ENCODE results near the gene COMMD4. TPM values are rescaled to one million over a fixed set of nuclear protein-coding genes. Genes with fewer than 3 reads are reported as not detected.
"Not testable (repeated sequence)": the region's sequence is repeated elsewhere in the genome, so short reads cannot be mapped to it uniquely, and the experiment has no call there.

COMMD4 gene
- total and polyA plus RNA-seq, 2 of the 8 experiments (the other 6 are each of a cell fraction or from before 2014, with no cell fraction given): 131 to 236 TPM

- H3K27me3 ChIP-seq (replicated peaks in 1 of 4; ENCODE audit: control insufficient read depth in 3 of 4, extremely low read depth in 1 of 4, insufficient read depth in 3 of 4, low read length in 3 of 4); H2AK5ac ChIP-seq (ENCODE audit: low read depth, low read length); H2BK12ac ChIP-seq (ENCODE audit: low read depth, low read length); H3K79me1 ChIP-seq (ENCODE audit: low read depth, low read length); H2AFZ ChIP-seq (ENCODE audit: low read length); H2BK20ac ChIP-seq (ENCODE audit: low read length); H3K9me3 ChIP-seq (ENCODE audit: insufficient read depth in 2 of 2, low read depth in 1 of 2, low read length in 1 of 2); H4K20me1 ChIP-seq (replicated peaks in 1 of 2; ENCODE audit: control insufficient read depth in 1 of 2, insufficient read depth in 2 of 2, low read length in 2 of 2); H3K79me2 ChIP-seq (ENCODE audit: control insufficient read depth in 1 of 2, insufficient read depth in 2 of 2, low read length in 2 of 2); H4K5ac ChIP-seq (ENCODE audit: insufficient read length, low read depth, low read length); H3K27ac ChIP-seq (ENCODE audit: low read depth, low read length); H3K18ac ChIP-seq (ENCODE audit: extremely low read depth, low read length); H2BK15ac ChIP-seq (ENCODE audit: low read length); H3K36me3 ChIP-seq (ENCODE audit: control insufficient read depth in 2 of 4, insufficient read depth in 4 of 4, low read length in 3 of 4); POLR2A ChIA-PET (ENCODE audit: partially characterized antibody); H3K4me3 ChIP-seq (ENCODE audit: extremely low read depth in 1 of 4, insufficient read depth in 2 of 4, low read depth in 3 of 4, low read length in 4 of 4); H3K4me2 ChIP-seq (ENCODE audit: insufficient read depth in 1 of 2, low read depth in 2 of 2, low read length in 2 of 2); H2BK120ac ChIP-seq (replicated peaks; ENCODE audit: low read depth, low read length); H3K14ac ChIP-seq (ENCODE audit: insufficient read length); H3K4me1 ChIP-seq (replicated peaks in 1 of 4; ENCODE audit: control insufficient read depth in 3 of 4, insufficient read depth in 4 of 4, low read length in 3 of 4); H3K9ac ChIP-seq (replicated peaks in 1 of 4; ENCODE audit: extremely low read depth in 1 of 4, low read depth in 3 of 4, low read length in 3 of 4); H3K56ac ChIP-seq (replicated peaks; ENCODE audit: insufficient read length, low read depth, low read length); H3K23ac ChIP-seq (ENCODE audit: insufficient read length); H3K23me2 ChIP-seq (ENCODE audit: low read depth, low read length); H3K4ac ChIP-seq (replicated peaks; ENCODE audit: insufficient read length, low read depth, low read length); H2BK5ac ChIP-seq (ENCODE audit: low read depth, low read length); H4K91ac ChIP-seq (replicated peaks; ENCODE audit: insufficient read length, low read length); H4K8ac ChIP-seq (ENCODE audit: extremely low read depth, insufficient read depth, low read length); FAIRE-seq: not testable (repeated sequence)
- TF ChIP-seq, protein P1, sequence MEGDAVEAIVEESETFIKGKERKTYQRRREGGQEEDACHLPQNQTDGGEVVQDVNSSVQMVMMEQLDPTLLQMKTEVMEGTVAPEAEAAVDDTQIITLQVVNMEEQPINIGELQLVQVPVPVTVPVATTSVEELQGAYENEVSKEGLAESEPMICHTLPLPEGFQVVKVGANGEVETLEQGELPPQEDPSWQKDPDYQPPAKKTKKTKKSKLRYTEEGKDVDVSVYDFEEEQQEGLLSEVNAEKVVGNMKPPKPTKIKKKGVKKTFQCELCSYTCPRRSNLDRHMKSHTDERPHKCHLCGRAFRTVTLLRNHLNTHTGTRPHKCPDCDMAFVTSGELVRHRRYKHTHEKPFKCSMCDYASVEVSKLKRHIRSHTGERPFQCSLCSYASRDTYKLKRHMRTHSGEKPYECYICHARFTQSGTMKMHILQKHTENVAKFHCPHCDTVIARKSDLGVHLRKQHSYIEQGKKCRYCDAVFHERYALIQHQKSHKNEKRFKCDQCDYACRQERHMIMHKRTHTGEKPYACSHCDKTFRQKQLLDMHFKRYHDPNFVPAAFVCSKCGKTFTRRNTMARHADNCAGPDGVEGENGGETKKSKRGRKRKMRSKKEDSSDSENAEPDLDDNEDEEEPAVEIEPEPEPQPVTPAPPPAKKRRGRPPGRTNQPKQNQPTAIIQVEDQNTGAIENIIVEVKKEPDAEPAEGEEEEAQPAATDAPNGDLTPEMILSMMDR (IDR thresholded peaks at IDR 0.05; ENCODE audit: control extremely low read depth in 1 of 3, insufficient read depth in 1 of 3, low read depth in 1 of 3, low read length in 3 of 3): peak in 2 of 3 experiments; percentile 17 to 22; a peak in 2 of 4 replicates
- DNase-seq (ENCODE audit: low read depth in 1 of 2, low spot score in 2 of 2): peak in 1 of 2 experiments; percentile 91
- CTCF ChIA-PET (ENCODE audit: partially characterized antibody): interaction anchor here (0.9 to 1.8 kb wide), 3 partner anchors 9 to 1235 kb away, joined by 3 to 7 read pairs (median 5); no protein-coding TSS in a partner anchor
- WGBS, 2 experiments (ENCODE audit: extremely low coverage in 1 of 2, insufficient coverage in 1 of 2, insufficient read length in 1 of 2, insufficient replicate concordance in 2 of 2, low coverage in 1 of 2, low lambda C conversion rate in 2 of 2, missing lambda C conversion rate in 1 of 2): 18% methylated on average over 4 of the region's 6 CpGs; no CpG with 5 or more reads in 1 of the 2 experiments
These were observed 36.6 kb upstream of the COMMD4 start for GRCh38 chr15:75299311-75299688.
